ENCODE results near the gene KLHL29. TPM values are rescaled to one million over a fixed set of nuclear protein-coding genes. Genes with fewer than 3 reads are reported as not detected.

KLHL29 gene
- total RNA-seq, 5 donors from 2014 or later (not counting 1 experiment from before 2014, with no cell fraction given): 1.8 to 6.6 (median 2.5) TPM

DNA sequence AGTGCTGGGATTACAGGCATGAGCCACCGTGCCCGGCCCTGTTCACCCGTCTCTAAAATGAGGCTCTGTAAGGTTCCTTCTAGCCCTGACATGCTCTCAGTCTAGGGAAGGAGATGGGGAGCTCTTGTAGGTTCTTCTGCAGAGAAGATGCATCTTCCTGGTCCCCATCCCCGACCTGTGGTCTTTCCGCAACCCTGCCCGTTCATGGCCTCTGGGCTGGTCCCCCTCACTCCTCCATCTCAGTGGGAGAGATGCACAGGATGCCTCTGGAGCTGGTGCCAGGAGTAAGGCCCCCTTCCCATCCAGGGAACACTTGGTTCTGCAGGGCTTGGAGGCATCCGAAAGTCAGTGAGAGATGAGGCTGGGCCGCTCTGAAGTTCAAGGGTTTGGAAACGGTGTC, 212.7 kb downstream of the KLHL29 start:
- H3K9me3 Mint-ChIP-seq: no peaks in the 10 kb centered on the region
- no peak overlapping the region for H3K4me3 Mint-ChIP-seq
- H3K9me3 ChIP-seq: no peaks in the 10 kb centered on the region
- peaks cover 2 to 15% of the 10 kb centered on the region in 2 experiments for H3K27me3 ChIP-seq (replicated peaks in 1 of 2; ENCODE audit: control insufficient read depth in 2 of 2, extremely low read depth in 1 of 2, insufficient read depth in 2 of 2, low read length in 1 of 2)
- POLR2A ChIA-PET: no interaction called here
- WGBS (ENCODE audit: insufficient coverage): 100% methylated on average over 1 of the region's 9 CpGs
- CTCF ChIA-PET: no interaction called here
- no peaks in the 10 kb centered on the region for H3K36me3 Mint-ChIP-seq
- no peaks in the 10 kb centered on the region for H3K36me3 ChIP-seq (ENCODE audit: control insufficient read depth in 2 of 2, extremely low read depth in 1 of 2, insufficient read depth in 1 of 2, low read length in 1 of 2)
- H3K4me1 Mint-ChIP-seq: no peaks in the 10 kb centered on the region
- no peak overlapping the region for H3K27ac Mint-ChIP-seq
- ATAC-seq (replicated peaks in 1 of 4) (no peak), DNase-seq (no peak)
- no peak overlapping the region for H3K27ac ChIP-seq (ENCODE audit: low read length)
- no peak overlapping the region for H3K4me3 ChIP-seq (ENCODE audit: control insufficient read depth in 1 of 2, extremely low read depth in 1 of 2, low read length in 1 of 2)
- H3K27me3 Mint-ChIP-seq: no peaks in the 10 kb centered on the region
- no peaks in the 10 kb centered on the region for H3K4me1 ChIP-seq (ENCODE audit: control insufficient read depth in 1 of 2, extremely low read depth in 1 of 2, insufficient read depth in 2 of 2, low read length in 2 of 2)

DNA sequence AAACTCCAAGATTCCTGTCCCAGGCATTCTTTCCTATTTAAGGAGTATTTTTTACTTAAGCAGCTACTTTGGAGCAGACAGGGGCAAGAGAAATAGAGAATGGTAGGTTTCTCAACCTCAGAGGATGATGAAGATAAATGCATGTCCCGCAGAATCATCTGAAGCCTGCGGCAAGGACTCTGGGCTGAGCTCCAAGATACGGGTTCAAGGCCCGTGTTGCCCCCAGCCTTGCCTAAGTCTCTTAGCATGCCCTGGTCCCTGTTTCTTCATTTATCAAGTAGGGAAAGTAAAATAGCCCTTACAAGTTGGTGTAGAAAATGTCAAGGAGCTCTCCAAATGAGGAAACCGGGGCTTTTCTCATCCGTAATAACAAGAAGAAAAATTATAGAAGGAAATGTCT, 214.0 kb downstream of the KLHL29 start:
- Histone ChIP-seq H3K9me3 (no peaks in the 10 kb centered on the region), H3K27ac (ENCODE audit: low read length) (no peak overlapping the region), H3K4me3 (ENCODE audit: control insufficient read depth in 1 of 2, extremely low read depth in 1 of 2, low read length in 1 of 2) (no peak overlapping the region), H3K36me3 (ENCODE audit: control insufficient read depth in 2 of 2, extremely low read depth in 1 of 2, insufficient read depth in 1 of 2, low read length in 1 of 2) (no peaks in the 10 kb centered on the region), H3K27me3 (replicated peaks in 1 of 2; ENCODE audit: control insufficient read depth in 2 of 2, extremely low read depth in 1 of 2, insufficient read depth in 2 of 2, low read length in 1 of 2) (peaks cover 2 to 25% of the 10 kb centered on the region in 2 experiments), H3K4me1 (ENCODE audit: control insufficient read depth in 1 of 2, extremely low read depth in 1 of 2, insufficient read depth in 2 of 2, low read length in 2 of 2) (no peaks in the 10 kb centered on the region)
- Mint-ChIP-seq H3K9me3 (no peaks in the 10 kb centered on the region), H3K27me3 (no peaks in the 10 kb centered on the region), H3K4me1 (no peaks in the 10 kb centered on the region), H3K27ac (no peak overlapping the region), H3K4me3 (no peak overlapping the region), H3K36me3 (no peaks in the 10 kb centered on the region)
- ChIA-PET POLR2A (no interaction called here), CTCF (no interaction called here)
- 100% methylated on average over 2 of the region's 6 CpGs for WGBS (ENCODE audit: insufficient coverage)
- DNase-seq (no peak), ATAC-seq (replicated peaks in 1 of 4) (no peak)

DNA sequence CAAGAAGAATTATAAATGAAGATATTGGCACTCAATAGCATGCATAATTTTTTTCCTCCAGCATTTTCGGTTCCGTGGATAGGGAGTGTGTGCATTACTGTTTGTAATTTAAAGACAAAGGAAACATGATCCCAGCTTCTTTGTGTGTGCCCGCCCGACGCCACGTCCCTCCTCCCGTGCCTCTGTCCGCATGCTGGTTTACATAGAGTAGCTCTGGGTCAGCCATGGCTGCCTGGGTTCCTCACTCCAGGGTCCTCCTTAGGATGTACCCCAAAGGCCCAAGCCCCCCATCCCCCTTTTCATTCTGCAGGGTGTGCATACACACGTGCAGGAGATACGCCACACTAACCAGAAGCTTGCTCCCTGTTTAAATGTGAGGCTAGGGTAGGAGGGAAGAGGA, 214.7 kb downstream of the KLHL29 start:
- no peaks in the 10 kb centered on the region for H3K4me1 Mint-ChIP-seq
- ATAC-seq (replicated peaks in 1 of 4): no peak
- CTCF ChIA-PET: no interaction called here

GRCh38 chr2:23600346-23600745, 215.4 kb downstream of the KLHL29 start:
- H3K9me3 Mint-ChIP-seq: peaks cover 0 to under 1% (median 0%) of the 10 kb centered on the region in 3 donors
- peaks cover 0 to 31% of the 10 kb centered on the region in 2 experiments for H3K27me3 ChIP-seq (replicated peaks in 1 of 2; ENCODE audit: control insufficient read depth in 2 of 2, extremely low read depth in 1 of 2, insufficient read depth in 2 of 2, low read length in 1 of 2)
- no peaks in the 10 kb centered on the region for H3K9me3 ChIP-seq
- no peaks in the 10 kb centered on the region for H3K36me3 ChIP-seq (ENCODE audit: control insufficient read depth in 2 of 2, extremely low read depth in 1 of 2, insufficient read depth in 1 of 2, low read length in 1 of 2)
- CTCF ChIA-PET: no interaction called here
- no peak overlapping the region for H3K4me3 Mint-ChIP-seq
- peaks cover 0 to 4% of the 10 kb centered on the region in 2 donors for H3K27me3 Mint-ChIP-seq
- DNase-seq: no peak
- no peaks in the 10 kb centered on the region for H3K4me1 ChIP-seq (ENCODE audit: control insufficient read depth in 1 of 2, extremely low read depth in 1 of 2, insufficient read depth in 2 of 2, low read length in 2 of 2)
- H3K4me1 Mint-ChIP-seq: no peaks in the 10 kb centered on the region
- no peak overlapping the region for H3K4me3 ChIP-seq (ENCODE audit: control insufficient read depth in 1 of 2, extremely low read depth in 1 of 2, low read length in 1 of 2)
- H3K27ac ChIP-seq (ENCODE audit: low read length): no peak overlapping the region
- H3K36me3 Mint-ChIP-seq: no peaks in the 10 kb centered on the region
- H3K27ac Mint-ChIP-seq: no peak overlapping the region
- POLR2A ChIA-PET: no interaction called here
- 81% methylated on average over 3 of the region's 7 CpGs for WGBS (ENCODE audit: insufficient coverage)
- no peak for ATAC-seq (replicated peaks in 1 of 4)

More for the DNA sequence above, 214.7 kb downstream of the KLHL29 start:
- no peaks in the 10 kb centered on the region for H3K4me1 ChIP-seq (ENCODE audit: control insufficient read depth in 1 of 2, extremely low read depth in 1 of 2, insufficient read depth in 2 of 2, low read length in 2 of 2)
- H3K4me3 ChIP-seq (ENCODE audit: control insufficient read depth in 1 of 2, extremely low read depth in 1 of 2, low read length in 1 of 2): no peak overlapping the region
- POLR2A ChIA-PET: no interaction called here
- Mint-ChIP-seq H3K4me3 (no peak overlapping the region), H3K36me3 (no peaks in the 10 kb centered on the region), H3K27me3 (peaks cover 0 to 2% of the 10 kb centered on the region in 2 donors), H3K9me3 (no peaks in the 10 kb centered on the region), H3K27ac (no peak overlapping the region)
- DNase-seq: no peak
- no peak overlapping the region for H3K27ac ChIP-seq (ENCODE audit: low read length)
- no peaks in the 10 kb centered on the region for H3K9me3 ChIP-seq
- H3K27me3 ChIP-seq (replicated peaks in 1 of 2; ENCODE audit: control insufficient read depth in 2 of 2, extremely low read depth in 1 of 2, insufficient read depth in 2 of 2, low read length in 1 of 2): peaks cover 2 to 30% of the 10 kb centered on the region in 2 experiments
- 100% methylated on average over 2 of the region's 10 CpGs for WGBS (ENCODE audit: insufficient coverage)
- H3K36me3 ChIP-seq (ENCODE audit: control insufficient read depth in 2 of 2, extremely low read depth in 1 of 2, insufficient read depth in 1 of 2, low read length in 1 of 2): no peaks in the 10 kb centered on the region

- ChIA-PET POLR2A (no interaction called here), CTCF (no interaction called here)
- Mint-ChIP-seq H3K27me3 (peaks cover 0 to 5% of the 10 kb centered on the region in 2 donors), H3K4me1 (no peaks in the 10 kb centered on the region), H3K9me3 (peaks cover 0 to 5% (median 2%) of the 10 kb centered on the region in 3 donors), H3K4me3 (no peak overlapping the region), H3K36me3 (no peaks in the 10 kb centered on the region), H3K27ac (no peak overlapping the region)
- DNase-seq (no peak), ATAC-seq (replicated peaks in 1 of 4) (no peak)
- H3K36me3 ChIP-seq (ENCODE audit: control insufficient read depth in 2 of 2, extremely low read depth in 1 of 2, insufficient read depth in 1 of 2, low read length in 1 of 2): no peaks in the 10 kb centered on the region
- H3K9me3 ChIP-seq: no peaks in the 10 kb centered on the region
- peaks cover 0 to 33% of the 10 kb centered on the region in 2 experiments for H3K27me3 ChIP-seq (replicated peaks in 1 of 2; ENCODE audit: control insufficient read depth in 2 of 2, extremely low read depth in 1 of 2, insufficient read depth in 2 of 2, low read length in 1 of 2)
- no peak overlapping the region for H3K4me3 ChIP-seq (ENCODE audit: control insufficient read depth in 1 of 2, extremely low read depth in 1 of 2, low read length in 1 of 2)
- 60% methylated on average over 5 of the region's 8 CpGs for WGBS (ENCODE audit: insufficient coverage)
- no peak overlapping the region for H3K27ac ChIP-seq (ENCODE audit: low read length)
- no peaks in the 10 kb centered on the region for H3K4me1 ChIP-seq (ENCODE audit: control insufficient read depth in 1 of 2, extremely low read depth in 1 of 2, insufficient read depth in 2 of 2, low read length in 2 of 2)
These were observed 216.5 kb downstream of the KLHL29 start for GRCh38 chr2:23601301-23601965.

GRCh38 chr2:23602116-23602515, 217.1 kb downstream of the KLHL29 start:
- Histone ChIP-seq H3K27me3 (replicated peaks in 1 of 2; ENCODE audit: control insufficient read depth in 2 of 2, extremely low read depth in 1 of 2, insufficient read depth in 2 of 2, low read length in 1 of 2) (peaks cover 0 to 40% of the 10 kb centered on the region in 2 experiments), H3K4me3 (ENCODE audit: control insufficient read depth in 1 of 2, extremely low read depth in 1 of 2, low read length in 1 of 2) (no peak overlapping the region), H3K27ac (ENCODE audit: low read length) (no peak overlapping the region), H3K4me1 (ENCODE audit: control insufficient read depth in 1 of 2, extremely low read depth in 1 of 2, insufficient read depth in 2 of 2, low read length in 2 of 2) (no peaks in the 10 kb centered on the region), H3K9me3 (no peaks in the 10 kb centered on the region), H3K36me3 (ENCODE audit: control insufficient read depth in 2 of 2, extremely low read depth in 1 of 2, insufficient read depth in 1 of 2, low read length in 1 of 2) (no peaks in the 10 kb centered on the region)
- POLR2A ChIA-PET: interaction anchor here in 1 of 2 donors (0.6 kb wide), 1 partner anchor 607 kb away, joined by 3 read pairs; no protein-coding TSS in a partner anchor
- Mint-ChIP-seq H3K4me3 (no peak overlapping the region), H3K4me1 (no peaks in the 10 kb centered on the region), H3K9me3 (peaks cover 0 to 12% (median 8%) of the 10 kb centered on the region in 3 donors), H3K27me3 (peaks cover 0 to 5% of the 10 kb centered on the region in 2 donors), H3K27ac (no peak overlapping the region), H3K36me3 (no peaks in the 10 kb centered on the region)
- CTCF ChIA-PET: no interaction called here
- WGBS (ENCODE audit: insufficient coverage): 84% methylated on average over 10 of the region's 12 CpGs
- no peak for ATAC-seq (replicated peaks in 1 of 4)
- no peak for DNase-seq
